Thyroid gland (tissue), 4 donors: ENCODE data around the gene TMEM117.

Source experiments
- POLR2A ChIP-seq, 2 donors: fragments of 450-650 bp; IDR thresholded peaks; one replicate each; pipeline ENCODE4 v1.6.1; 2017; ENCODE audit warnings: antibody characterized with exemption in 2 of 2, mild to moderate bottlenecking in 2 of 2, moderate library complexity in 1 of 2
- TF ChIP-seq, protein P1 (sequence below), 6 experiments: fragments of 200-600 bp in 3 of 6; fragments of 450-650 bp in 3 of 6; sonication (generic) in 3 of 6; IDR thresholded peaks; one replicate each; pipeline ENCODE4 v1.5.1; 2016 to 2019; ENCODE audit warnings: antibody characterized with exemption in 6 of 6, mild to moderate bottlenecking in 2 of 6, inconsistent platforms in 1 of 6, moderate library complexity in 1 of 6

DNA sequence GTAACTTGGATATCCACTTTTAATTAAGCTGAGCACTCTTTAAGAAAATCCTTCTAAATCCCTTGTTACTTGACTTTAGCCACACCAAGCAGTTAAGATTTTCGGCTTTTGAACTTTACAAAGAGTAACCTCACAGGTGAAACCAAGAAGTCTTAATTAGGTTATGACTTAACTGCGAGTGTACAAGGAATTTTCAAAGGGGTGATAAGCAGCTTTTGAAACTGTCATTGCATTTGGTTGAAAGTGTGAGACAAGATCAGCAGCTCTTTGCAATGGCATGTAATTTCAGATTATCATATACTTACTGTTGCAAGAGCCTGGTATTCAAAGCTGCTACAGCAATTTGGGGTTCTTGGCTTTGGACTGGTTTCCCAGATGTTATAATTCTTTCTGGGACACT lies 137.5 kb downstream of the TMEM117 start:
- TF ChIP-seq, protein P1, sequence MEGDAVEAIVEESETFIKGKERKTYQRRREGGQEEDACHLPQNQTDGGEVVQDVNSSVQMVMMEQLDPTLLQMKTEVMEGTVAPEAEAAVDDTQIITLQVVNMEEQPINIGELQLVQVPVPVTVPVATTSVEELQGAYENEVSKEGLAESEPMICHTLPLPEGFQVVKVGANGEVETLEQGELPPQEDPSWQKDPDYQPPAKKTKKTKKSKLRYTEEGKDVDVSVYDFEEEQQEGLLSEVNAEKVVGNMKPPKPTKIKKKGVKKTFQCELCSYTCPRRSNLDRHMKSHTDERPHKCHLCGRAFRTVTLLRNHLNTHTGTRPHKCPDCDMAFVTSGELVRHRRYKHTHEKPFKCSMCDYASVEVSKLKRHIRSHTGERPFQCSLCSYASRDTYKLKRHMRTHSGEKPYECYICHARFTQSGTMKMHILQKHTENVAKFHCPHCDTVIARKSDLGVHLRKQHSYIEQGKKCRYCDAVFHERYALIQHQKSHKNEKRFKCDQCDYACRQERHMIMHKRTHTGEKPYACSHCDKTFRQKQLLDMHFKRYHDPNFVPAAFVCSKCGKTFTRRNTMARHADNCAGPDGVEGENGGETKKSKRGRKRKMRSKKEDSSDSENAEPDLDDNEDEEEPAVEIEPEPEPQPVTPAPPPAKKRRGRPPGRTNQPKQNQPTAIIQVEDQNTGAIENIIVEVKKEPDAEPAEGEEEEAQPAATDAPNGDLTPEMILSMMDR (IDR thresholded peaks at IDR 0.05) = no peak
- TF ChIP-seq POLR2A (IDR thresholded peaks at IDR 0.05) = no peak
